HG03432 (cell line): ENCODE measurements around the gene RNF126.
"Not testable (repeated sequence)": the region's sequence is repeated elsewhere in the genome, so short reads cannot be mapped to it uniquely, and the experiment has no call there.

Experiments used
- ATAC-seq: cut with Tn5 transposase; IDR thresholded peaks from one replicate; pipeline ENCODE4 v1.9.1; 2021; ENCODE audit warnings: mild to moderate bottlenecking, moderate library complexity; ENCODE audit not compliant: unreplicated experiment

Gene RNF126

GRCh38 chr19:686589-687297, 23.7 kb upstream of the RNF126 start:
- no peak for ATAC-seq

- ATAC-seq: no peak
Measured at GRCh38 chr19:685454-685931, 22.5 kb upstream of the RNF126 start.

GRCh38 chr19:682678-683320, 19.8 kb upstream of the RNF126 start:
- no peak for ATAC-seq

- no peak for ATAC-seq
Measured at GRCh38 chr19:681029-682019, 18.3 kb upstream of the RNF126 start.

GRCh38 chr19:680287-681028, 17.4 kb upstream of the RNF126 start:
- peak; percentile 74 for ATAC-seq

GRCh38 chr19:679418-680286, 16.6 kb upstream of the RNF126 start:
- ATAC-seq: peak; percentile 20

GRCh38 chr19:678791-679388, 15.9 kb upstream of the RNF126 start:
- no peak for ATAC-seq

- ATAC-seq: no peak
Measured at GRCh38 chr19:677601-678436, 14.8 kb upstream of the RNF126 start.

GRCh38 chr19:677201-677600, 14.2 kb upstream of the RNF126 start:
- ATAC-seq: no peak

- no peak for ATAC-seq
Measured at GRCh38 chr19:676339-677105, 13.5 kb upstream of the RNF126 start, which contains the start of gene FSTL3. TSS of gene FSTL3 (plus strand) at chr19:676392. CDS start at chr19:676424, 32 bp downstream.

GRCh38 chr19:676007-676338, 13.0 kb upstream of the RNF126 start:
- no peak for ATAC-seq

GRCh38 chr19:674282-675151, 11.5 kb upstream of the RNF126 start:
- no peak for ATAC-seq

- no peak for ATAC-seq
Measured at GRCh38 chr19:670609-671075, 7.6 kb upstream of the RNF126 start.

- ATAC-seq: not testable (repeated sequence)
Measured at GRCh38 chr19:668675-669434, 5.8 kb upstream of the RNF126 start.

GRCh38 chr19:666985-667573, 4.1 kb upstream of the RNF126 start:
- not testable (repeated sequence) for ATAC-seq
